PC-3 (cell line): ENCODE results near the gene DMRTA2. TPM values are rescaled to one million over a fixed set of nuclear protein-coding genes. Genes with fewer than 3 reads are reported as not detected.

Source experiments
- ATAC-seq: fragments of 200-7000 bp; cut with Tn5 transposase; 2 replicates; pipeline ENCODE4 v1.9.1; 2020; ENCODE audit warnings: mild to moderate bottlenecking, moderate library complexity
- BruUV-seq: library from RNA; stranded (reverse); fragments of 400-500 nt; replicated peaks from 2 replicates; lab custom pipeline; 2021; lab: Mats Ljungman, UMichigan
- CTCF ChIA-PET: fragments of 300-600 bp; sonication (Branson Sonifier 250); formaldehyde crosslinking; loops from one replicate; lab custom pipeline; 2022; ENCODE audit warnings: antibody characterized with exemption; lab: Charles Lee
- POLR2A ChIA-PET: fragments of 300-600 bp; sonication (Branson Sonifier 250); formaldehyde crosslinking; loops from one replicate; lab custom pipeline; 2022; ENCODE audit warnings: antibody characterized with exemption; ENCODE audit not compliant: unreplicated experiment; lab: Charles Lee
- DNase-seq: peaks from one replicate; pipeline ENCODE4 v3.0.0-alpha.2; 2015
- H2AFZ ChIP-seq: fragments of 300-600 bp; sonication (generic); 2 replicates; pipeline ENCODE4 v1.6.0; 2016; ENCODE audit warnings: antibody characterized with exemption, low read length
- H3F3A ChIP-seq: fragments of 300-600 bp; sonication (generic); one replicate; pipeline ENCODE4 v1.6.0; 2017; ENCODE audit warnings: antibody characterized with exemption, low read length, control low read depth, mild to moderate bottlenecking; ENCODE audit not compliant: unreplicated experiment
- H3K27ac ChIP-seq: fragments of 300-600 bp; sonication (generic); 2 replicates; pipeline ENCODE4 v1.5.1; 2016; ENCODE audit warnings: mild to moderate bottlenecking, low read length
- H3K27me3 ChIP-seq: fragments of 300-600 bp; sonication (generic); 2 replicates; pipeline ENCODE4 v1.6.1; 2016; ENCODE audit warnings: low read length, mixed read lengths
- H3K36me3 ChIP-seq: fragments of 300-600 bp; sonication (generic); 2 replicates; pipeline ENCODE4 v1.6.1; 2016; ENCODE audit warnings: low read depth, mixed run types, low read length, mixed read lengths
- H3K4me1 ChIP-seq: fragments of 300-600 bp; sonication (generic); 2 replicates; pipeline ENCODE4 v1.5.1; 2016; ENCODE audit warnings: low read length; ENCODE audit not compliant: insufficient read depth
- H3K4me2 ChIP-seq: fragments of 300-600 bp; sonication (generic); 2 replicates; pipeline ENCODE4 v1.6.0; 2016; ENCODE audit warnings: low read length
- H3K4me3 ChIP-seq: fragments of 300-600 bp; sonication (generic); 2 replicates; pipeline ENCODE4 v1.5.1; 2016; ENCODE audit warnings: mild to moderate bottlenecking, low read length, mixed read lengths
- H3K79me2 ChIP-seq: fragments of 300-600 bp; sonication (generic); 2 replicates; pipeline ENCODE4 v1.6.1; 2017; ENCODE audit warnings: low read length, mixed read lengths
- H3K9ac ChIP-seq: fragments of 300-600 bp; sonication (generic); 2 replicates; pipeline ENCODE4 v1.6.0; 2016; ENCODE audit warnings: mild to moderate bottlenecking, low read length
- H3K9me2 ChIP-seq: fragments of 300-600 bp; sonication (generic); replicated peaks from 2 replicates; pipeline ENCODE4 v1.6.1; 2016; ENCODE audit warnings: mixed run types, low read length, mixed read lengths
- H3K9me3 ChIP-seq: fragments of 300-600 bp; sonication (generic); 2 replicates; pipeline ENCODE4 v1.6.1; 2016; ENCODE audit warnings: low read length, mixed read lengths
- H4K20me1 ChIP-seq: fragments of 300-600 bp; sonication (generic); 2 replicates; pipeline ENCODE4 v1.6.1; 2016; ENCODE audit warnings: low read length, mixed read lengths
- EZH2 ChIP-seq: fragments of 300-600 bp; sonication (generic); IDR thresholded peaks from one replicate; pipeline ENCODE4 v1.6.1; 2017; ENCODE audit warnings: antibody characterized with exemption, mild to moderate bottlenecking, low read length; ENCODE audit not compliant: unreplicated experiment
- EZH2phosphoT487 ChIP-seq: fragments of 300-600 bp; sonication (generic); IDR thresholded peaks from 2 replicates; pipeline ENCODE4 v1.6.1; 2018; ENCODE audit warnings: mild to moderate bottlenecking, antibody characterized with exemption, low read length, borderline replicate concordance
- intact Hi-C: fragments of 100-400 bp; cut with micrococcal nuclease; formaldehyde crosslinking; loops from 2 replicates; pipeline ENCODE4 v1.9.0; 2023
- total RNA-seq: library from RNA; depleted of rRNA; stranded (reverse); fragments of >200 nt; gene quantifications from 2 replicates; pipeline ENCODE4 v1.2.3, GENCODE V29; 2014
- TF ChIP-seq, protein P1 (sequence below): fragments of 300-600 bp; sonication (generic); conservative IDR thresholded peaks from 2 replicates; pipeline ENCODE4 v1.5.1; 2017; ENCODE audit warnings: antibody characterized with exemption, low read depth, mild to moderate bottlenecking, low read length

DMRTA2 gene
- total RNA-seq, 1 experiment from 2014 or later: not detected

- no TSS peak for BruUV-seq
These were observed 2.3 kb upstream of the DMRTA2 start for GRCh38 chr1:50425376-50426107.

GRCh38 chr1:50424884-50425375 lies 1.7 kb upstream of the DMRTA2 start:
- no peak for DNase-seq
- Histone ChIP-seq H3K9me2 (no peaks in the 10 kb centered on the region), H3K9ac (no peak overlapping the region), H3K4me3 (no peak overlapping the region), H3K27me3 (no peaks in the 10 kb centered on the region), H3K79me2 (no peaks in the 10 kb centered on the region), H3K4me1 (no peaks in the 10 kb centered on the region), H3K4me2 (no peak overlapping the region), H3K9me3 (no peaks in the 10 kb centered on the region), H3K36me3 (no peaks in the 10 kb centered on the region), H3K27ac (no peak overlapping the region), H2AFZ (no peak overlapping the region), H3F3A (no peaks in the 10 kb centered on the region), H4K20me1 (no peaks in the 10 kb centered on the region)
- BruUV-seq: no TSS peak
- ChIA-PET POLR2A (no interaction called here), CTCF (no interaction called here)
- ATAC-seq: no peak
- no peak for TF ChIP-seq EZH2phosphoT487
- TF ChIP-seq EZH2: no peak
- intact Hi-C loops: no loop called here

More at GRCh38 chr1:50425376-50426107, 2.3 kb upstream of the DMRTA2 start:
- H3K4me1 ChIP-seq: no peaks in the 10 kb centered on the region
- no peak overlapping the region for H3K4me2 ChIP-seq
- no peaks in the 10 kb centered on the region for H4K20me1 ChIP-seq
- DNase-seq (no peak), ATAC-seq (no peak)
- H3K9me3 ChIP-seq: no peaks in the 10 kb centered on the region
- H3F3A ChIP-seq: no peaks in the 10 kb centered on the region
- ChIA-PET CTCF (no interaction called here), POLR2A (no interaction called here)
- no peaks in the 10 kb centered on the region for H3K27me3 ChIP-seq
- no peaks in the 10 kb centered on the region for H3K9me2 ChIP-seq
- H2AFZ ChIP-seq: no peak overlapping the region
- intact Hi-C loops: no loop called here
- H3K4me3 ChIP-seq: no peak overlapping the region
- no peak for TF ChIP-seq EZH2phosphoT487
- TF ChIP-seq EZH2: no peak
- TF ChIP-seq, protein P1, sequence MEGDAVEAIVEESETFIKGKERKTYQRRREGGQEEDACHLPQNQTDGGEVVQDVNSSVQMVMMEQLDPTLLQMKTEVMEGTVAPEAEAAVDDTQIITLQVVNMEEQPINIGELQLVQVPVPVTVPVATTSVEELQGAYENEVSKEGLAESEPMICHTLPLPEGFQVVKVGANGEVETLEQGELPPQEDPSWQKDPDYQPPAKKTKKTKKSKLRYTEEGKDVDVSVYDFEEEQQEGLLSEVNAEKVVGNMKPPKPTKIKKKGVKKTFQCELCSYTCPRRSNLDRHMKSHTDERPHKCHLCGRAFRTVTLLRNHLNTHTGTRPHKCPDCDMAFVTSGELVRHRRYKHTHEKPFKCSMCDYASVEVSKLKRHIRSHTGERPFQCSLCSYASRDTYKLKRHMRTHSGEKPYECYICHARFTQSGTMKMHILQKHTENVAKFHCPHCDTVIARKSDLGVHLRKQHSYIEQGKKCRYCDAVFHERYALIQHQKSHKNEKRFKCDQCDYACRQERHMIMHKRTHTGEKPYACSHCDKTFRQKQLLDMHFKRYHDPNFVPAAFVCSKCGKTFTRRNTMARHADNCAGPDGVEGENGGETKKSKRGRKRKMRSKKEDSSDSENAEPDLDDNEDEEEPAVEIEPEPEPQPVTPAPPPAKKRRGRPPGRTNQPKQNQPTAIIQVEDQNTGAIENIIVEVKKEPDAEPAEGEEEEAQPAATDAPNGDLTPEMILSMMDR: no peak
- H3K9ac ChIP-seq: no peak overlapping the region
- H3K79me2 ChIP-seq: no peaks in the 10 kb centered on the region
- no peak overlapping the region for H3K27ac ChIP-seq
- no peaks in the 10 kb centered on the region for H3K36me3 ChIP-seq

GRCh38 chr1:50424045-50424883 lies 1.0 kb upstream of the DMRTA2 start:
- no peaks in the 10 kb centered on the region for H3K9me2 ChIP-seq
- no peak overlapping the region for H3K4me3 ChIP-seq
- no peak for TF ChIP-seq EZH2
- no peak for TF ChIP-seq EZH2phosphoT487
- TF ChIP-seq, protein P1: no peak
- H2AFZ ChIP-seq: no peak overlapping the region
- H3K36me3 ChIP-seq: no peaks in the 10 kb centered on the region
- BruUV-seq: no TSS peak
- no peaks in the 10 kb centered on the region for H3K79me2 ChIP-seq
- H3K4me1 ChIP-seq: no peaks in the 10 kb centered on the region
- H3K9me3 ChIP-seq: no peaks in the 10 kb centered on the region
- POLR2A ChIA-PET: no interaction called here
- H3F3A ChIP-seq: no peaks in the 10 kb centered on the region
- H4K20me1 ChIP-seq: no peaks in the 10 kb centered on the region
- no peaks in the 10 kb centered on the region for H3K27me3 ChIP-seq
- intact Hi-C loops: no loop called here
- CTCF ChIA-PET: no interaction called here
- ATAC-seq (no peak), DNase-seq (no peak)
- no peak overlapping the region for H3K4me2 ChIP-seq
- no peak overlapping the region for H3K9ac ChIP-seq
- H3K27ac ChIP-seq: no peak overlapping the region
